NB4 (cell line): ENCODE measurements around the gene SCPEP1.
"Not testable (repeated sequence)": the region's sequence is repeated elsewhere in the genome, so short reads cannot be mapped to it uniquely, and the experiment has no call there.

Experiments used
- DNase-seq: peaks from one replicate; pipeline ENCODE4 v3.0.0; 2010; ENCODE audit warnings: low read depth
- H3K4me3 ChIP-seq: one replicate; pipeline ENCODE4 v1.5.1; 2011; ENCODE audit warnings: mild to moderate bottlenecking, low read depth, low read length, moderate library complexity
- CTCF ChIP-seq: IDR thresholded peaks from one replicate; pipeline ENCODE4 v1.5.1; 2012; ENCODE audit warnings: low read depth, low read length
- MAX ChIP-seq: IDR thresholded peaks from 2 replicates; pipeline ENCODE4 v1.6.1; 2011; ENCODE audit warnings: low read depth, low read length
- MYC ChIP-seq: IDR thresholded peaks from 2 replicates; pipeline ENCODE4 v1.6.1; 2011; ENCODE audit warnings: low read depth, low read length
- POLR2A ChIP-seq: IDR thresholded peaks from 2 replicates; pipeline ENCODE4 v1.6.1; 2011; ENCODE audit warnings: mild to moderate bottlenecking; ENCODE audit not compliant: insufficient read length; ENCODE audit errors: extremely low read depth

Gene SCPEP1

DNA sequence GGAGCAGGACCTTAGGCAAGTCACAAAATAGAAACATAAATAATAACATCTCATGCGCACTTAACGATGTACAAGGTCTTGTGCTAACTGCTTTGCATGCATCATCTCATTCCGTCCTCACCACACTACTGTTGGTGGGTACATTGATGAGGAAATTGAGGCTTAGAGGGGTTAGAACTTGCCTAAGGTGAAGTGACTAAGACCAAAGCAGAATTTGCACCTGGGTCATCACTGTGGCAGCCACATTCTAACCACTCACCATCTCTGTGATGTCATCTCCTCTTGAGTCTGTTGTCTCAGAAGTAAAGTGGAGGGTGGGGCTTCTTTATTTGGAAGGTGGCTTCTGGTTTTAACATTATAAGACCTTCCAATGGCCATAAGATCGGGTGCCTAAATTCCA is 43.7 kb upstream of the SCPEP1 start:
- DNase-seq: no peak
- no peak for TF ChIP-seq POLR2A
- H3K4me3 ChIP-seq: no peak overlapping the region

- DNase-seq: no peak
- no peak overlapping the region for H3K4me3 ChIP-seq
- no peak for TF ChIP-seq CTCF
- no peak for TF ChIP-seq MYC
- no peak for TF ChIP-seq POLR2A
- TF ChIP-seq MAX: no peak
Observed at GRCh38 chr17:56935461-56935860, 42.5 kb upstream of the SCPEP1 start.

DNA sequence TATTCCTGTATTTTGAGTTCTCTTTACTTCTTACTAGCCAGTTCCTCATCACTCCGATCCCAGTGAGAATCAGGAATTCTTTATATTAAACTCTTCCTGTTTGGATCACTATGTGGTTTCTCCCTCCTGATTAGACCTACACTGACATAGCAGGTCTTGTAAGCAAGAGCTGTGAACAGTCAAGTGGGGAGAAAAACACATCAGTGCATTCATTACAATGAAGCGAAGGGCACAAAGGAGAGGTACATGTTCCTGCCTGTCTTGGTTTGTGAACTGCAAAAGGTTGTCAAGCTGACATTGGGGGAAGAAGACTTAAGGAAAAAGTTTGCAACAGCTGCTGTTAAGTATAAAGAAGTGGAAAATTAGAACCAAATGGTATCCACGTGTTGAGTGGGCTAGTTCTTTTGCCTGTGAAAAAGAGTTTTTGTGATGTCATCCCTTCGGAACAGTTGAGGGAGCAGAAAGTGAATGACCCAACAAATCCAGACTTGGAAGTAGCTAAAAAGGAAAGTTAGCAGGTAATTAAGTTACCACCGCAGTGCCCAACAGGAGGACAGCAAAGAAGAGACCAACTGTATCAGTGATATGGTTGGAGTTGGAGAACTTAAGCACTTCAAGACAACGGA is 41.1 kb upstream of the SCPEP1 start:
- H3K4me3 ChIP-seq: no peak overlapping the region
- TF ChIP-seq MAX (no peak), POLR2A (no peak)
- no peak for DNase-seq

GRCh38 chr17:56937687-56938086 is 40.2 kb upstream of the SCPEP1 start:
- no peak for TF ChIP-seq MAX
- TF ChIP-seq CTCF: no peak
- no peak for TF ChIP-seq POLR2A
- TF ChIP-seq MYC: no peak
- DNase-seq: no peak
- no peak overlapping the region for H3K4me3 ChIP-seq

- H3K4me3 ChIP-seq, DNase-seq: not testable (repeated sequence)
Observed at GRCh38 chr17:56938206-56938605, 39.7 kb upstream of the SCPEP1 start.

GRCh38 chr17:56939869-56940484 is 38.0 kb upstream of the SCPEP1 start:
- TF ChIP-seq CTCF (peak; percentile 54), MYC (no peak)
- DNase-seq: peak; percentile 81
- H3K4me3 ChIP-seq: no peak overlapping the region

DNA sequence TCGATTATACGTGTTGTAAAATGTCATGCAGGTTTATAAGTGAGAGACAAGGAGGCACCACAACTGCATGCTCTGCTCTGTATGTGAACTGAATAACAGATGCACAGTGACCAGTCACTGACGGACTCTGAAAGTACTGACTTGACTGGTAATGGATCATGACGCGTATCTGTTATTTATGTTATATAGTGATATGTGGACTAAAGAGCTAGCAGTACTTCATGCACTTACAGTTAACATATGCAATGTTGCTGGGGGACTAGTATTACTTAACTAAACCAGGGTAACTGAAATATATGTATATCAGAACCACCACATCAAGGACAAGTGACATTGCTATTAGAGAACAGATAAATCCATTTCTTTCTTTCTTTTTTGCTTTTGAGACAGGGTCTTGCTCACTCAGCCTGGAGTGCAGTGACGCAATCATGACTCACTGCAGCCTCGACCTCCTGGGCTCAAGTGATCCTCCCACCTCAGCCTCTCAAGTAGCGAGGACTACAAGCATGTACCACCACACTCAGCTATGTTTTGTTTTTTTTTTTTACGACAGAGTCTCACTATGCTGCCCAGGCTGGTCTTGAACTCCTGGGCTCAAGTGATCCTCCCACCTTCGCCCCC is 34.3 kb upstream of the SCPEP1 start:
- TF ChIP-seq POLR2A (no peak), CTCF (no peak), MYC (no peak), MAX (no peak)
- H3K4me3 ChIP-seq: no peak overlapping the region
- peak; percentile 57 for DNase-seq
